Activated CD4-positive, alpha-beta T cell treated with anti-CD3 and anti-CD28 coated beads, Interleukin-2, amount 10 ng/mL, durations not matched to agents 24 days and 14 days (primary cell): ENCODE measurements around the gene TMEM245. TPM values are rescaled to one million over a fixed set of nuclear protein-coding genes. Genes with fewer than 3 reads are reported as not detected.
"Not testable (repeated sequence)": the region's sequence is repeated elsewhere in the genome, so short reads cannot be mapped to it uniquely, and the experiment has no call there.

Source experiments
- DNase-seq: peaks from one replicate; pipeline ENCODE4 v3.0.0; 2022
- H3K27ac Mint-ChIP-seq: one replicate; pipeline ENCODE4 v1.8.0; 2022; ENCODE audit warnings: mild to moderate bottlenecking, mixed read lengths
- H3K27me3 Mint-ChIP-seq: one replicate; pipeline ENCODE4 v1.8.0; 2022; ENCODE audit warnings: mixed read lengths
- H3K36me3 Mint-ChIP-seq: one replicate; pipeline ENCODE4 v1.8.0; 2022; ENCODE audit warnings: low read depth, mild to moderate bottlenecking, mixed read lengths
- H3K4me1 Mint-ChIP-seq: one replicate; pipeline ENCODE4 v1.8.0; 2021; ENCODE audit warnings: mixed read lengths
- H3K4me3 Mint-ChIP-seq: one replicate; pipeline ENCODE4 v1.8.0; 2022; ENCODE audit warnings: mild to moderate bottlenecking, moderate library complexity, mixed read lengths
- H3K9me3 Mint-ChIP-seq: one replicate; pipeline ENCODE4 v1.8.0; 2021; ENCODE audit warnings: mixed read lengths
- intact Hi-C: fragments of 100-400 bp; cut with micrococcal nuclease; formaldehyde crosslinking; loops from one replicate; pipeline ENCODE4 v1.15.1; 2023
- total RNA-seq: library from RNA; stranded (reverse); gene quantifications from 2 replicates; pipeline ENCODE4 v1.2.3, GENCODE V29; 2022

Gene TMEM245
- total RNA-seq, 1 donor from 2014 or later, result 26.7 TPM

- H3K27ac Mint-ChIP-seq, H3K9me3 Mint-ChIP-seq, H3K4me3 Mint-ChIP-seq, intact Hi-C loops, H3K4me1 Mint-ChIP-seq, DNase-seq, H3K27me3 Mint-ChIP-seq: not testable (repeated sequence)
- H3K36me3 Mint-ChIP-seq, result peaks cover 67% of the 10 kb centered on the region
These were observed 66.6 kb downstream of the TMEM245 start for GRCh38 chr9:109053121-109053520.

GRCh38 chr9:109052416-109052815 is 67.3 kb downstream of the TMEM245 start:
- H3K36me3 Mint-ChIP-seq, result peaks cover 68% of the 10 kb centered on the region
- DNase-seq, result no peak
- intact Hi-C loops, result no loop called here
- no peaks in the 10 kb centered on the region for H3K4me1 Mint-ChIP-seq
- no peak overlapping the region for H3K4me3 Mint-ChIP-seq
- no peaks in the 10 kb centered on the region for H3K9me3 Mint-ChIP-seq
- H3K27me3 Mint-ChIP-seq, result no peaks in the 10 kb centered on the region
- H3K27ac Mint-ChIP-seq, result no peak overlapping the region

DNA sequence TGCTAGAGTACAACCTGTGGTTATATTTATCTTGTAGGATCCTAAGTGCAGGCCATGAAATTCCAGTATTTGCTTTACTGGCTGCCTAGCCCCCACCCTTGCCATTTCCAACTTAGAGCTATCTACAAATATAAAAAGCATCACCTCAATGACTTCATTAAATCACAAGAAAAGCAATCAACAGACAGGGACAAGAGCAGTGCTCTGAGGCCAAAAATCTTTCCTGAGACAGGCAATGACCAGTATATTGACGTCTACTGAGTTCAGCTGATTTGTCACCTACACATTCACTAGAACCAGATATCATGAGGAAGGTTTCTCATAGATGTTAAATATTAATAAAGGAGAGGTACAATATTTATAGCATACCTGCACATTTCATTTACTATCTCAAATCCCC is 68.0 kb downstream of the TMEM245 start:
- no peak for DNase-seq
- no peaks in the 10 kb centered on the region for H3K27me3 Mint-ChIP-seq
- H3K4me3 Mint-ChIP-seq, result no peak overlapping the region
- H3K9me3 Mint-ChIP-seq, result no peaks in the 10 kb centered on the region
- peaks cover 68% of the 10 kb centered on the region for H3K36me3 Mint-ChIP-seq
- H3K27ac Mint-ChIP-seq, result no peak overlapping the region
- no peaks in the 10 kb centered on the region for H3K4me1 Mint-ChIP-seq
- intact Hi-C loops, result no loop called here

DNA sequence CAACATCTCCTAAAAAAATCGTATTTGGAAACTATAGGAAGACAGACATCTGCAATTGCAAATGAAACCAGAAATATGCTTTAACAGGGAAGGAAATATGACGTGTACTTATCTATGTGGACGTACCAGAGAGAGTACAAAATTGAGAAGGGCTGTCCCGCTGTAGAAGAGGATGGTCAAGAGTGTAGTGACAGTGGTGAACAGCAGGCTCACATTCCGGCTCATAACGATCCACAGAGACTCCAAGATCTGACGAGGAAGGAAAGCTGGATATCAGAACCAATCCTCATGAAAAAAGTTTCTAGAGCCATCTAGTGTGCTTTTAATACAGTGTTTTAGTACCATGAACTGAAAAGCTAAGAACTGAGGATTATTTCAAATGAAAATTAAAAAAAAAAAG is 69.3 kb downstream of the TMEM245 start:
- no peak for DNase-seq
- peaks cover 69% of the 10 kb centered on the region for H3K36me3 Mint-ChIP-seq
- H3K27ac Mint-ChIP-seq, result no peak overlapping the region
- intact Hi-C loops, result no loop called here
- no peaks in the 10 kb centered on the region for H3K4me1 Mint-ChIP-seq
- H3K9me3 Mint-ChIP-seq, result no peaks in the 10 kb centered on the region
- H3K4me3 Mint-ChIP-seq, result no peak overlapping the region
- H3K27me3 Mint-ChIP-seq, result no peaks in the 10 kb centered on the region

DNA sequence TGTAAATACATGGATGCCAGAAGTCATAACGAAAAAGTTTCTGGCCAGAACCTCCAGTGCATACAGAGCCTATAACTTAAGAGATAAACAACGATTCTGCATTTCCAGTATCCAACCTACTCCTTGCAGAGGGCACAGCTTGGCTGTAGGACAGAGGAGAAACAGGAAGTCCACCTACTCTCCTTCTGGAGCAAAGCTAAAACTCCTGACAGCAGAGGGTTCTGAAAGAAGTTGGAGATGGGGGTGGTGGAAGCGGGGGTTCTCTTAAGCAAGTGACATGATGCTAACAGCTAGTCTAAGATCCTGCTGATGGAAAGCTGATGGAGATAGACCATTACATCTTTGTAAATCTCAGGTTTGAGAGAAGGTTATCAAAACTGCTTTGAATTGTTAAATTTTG is 70.9 kb downstream of the TMEM245 start:
- Mint-ChIP-seq H3K9me3 (no peaks in the 10 kb centered on the region), H3K27ac (no peak overlapping the region), H3K4me1 (no peaks in the 10 kb centered on the region), H3K4me3 (no peak overlapping the region), H3K36me3 (peaks cover 69% of the 10 kb centered on the region), H3K27me3 (no peaks in the 10 kb centered on the region)
- no peak for DNase-seq
- intact Hi-C loops, result no loop called here

DNA sequence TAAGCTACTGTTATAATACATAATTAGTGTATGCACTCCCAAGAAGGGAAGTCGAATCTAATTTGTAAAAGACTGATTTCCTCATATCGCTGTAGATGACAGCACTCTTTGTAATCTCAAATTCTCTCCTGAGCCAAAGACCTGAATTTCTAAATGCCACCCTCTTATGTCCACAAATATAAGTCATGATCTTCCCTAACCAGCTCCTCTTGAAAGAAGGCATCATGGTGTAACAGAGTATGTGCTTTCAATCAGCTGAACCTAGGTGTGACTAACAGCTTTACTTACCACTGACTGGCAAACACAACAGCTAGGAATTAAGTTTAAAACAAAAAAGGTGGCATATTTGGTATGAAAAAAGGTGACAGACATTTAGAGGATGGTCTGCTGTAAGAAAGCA is 72.5 kb downstream of the TMEM245 start:
- H3K36me3 Mint-ChIP-seq, result peaks cover 66% of the 10 kb centered on the region
- no peak for DNase-seq
- H3K4me1 Mint-ChIP-seq, result no peaks in the 10 kb centered on the region
- no peaks in the 10 kb centered on the region for H3K27me3 Mint-ChIP-seq
- H3K4me3 Mint-ChIP-seq, result no peak overlapping the region
- no peaks in the 10 kb centered on the region for H3K9me3 Mint-ChIP-seq
- H3K27ac Mint-ChIP-seq, result no peak overlapping the region
- intact Hi-C loops, result no loop called here

- Mint-ChIP-seq H3K27ac (no peak overlapping the region), H3K36me3 (peaks cover 60% of the 10 kb centered on the region), H3K27me3 (no peaks in the 10 kb centered on the region), H3K9me3 (no peaks in the 10 kb centered on the region), H3K4me3 (no peak overlapping the region), H3K4me1 (no peaks in the 10 kb centered on the region)
- intact Hi-C loops, result no loop called here
- no peak for DNase-seq
These were observed 73.4 kb downstream of the TMEM245 start for GRCh38 chr9:109046346-109046745.

DNA sequence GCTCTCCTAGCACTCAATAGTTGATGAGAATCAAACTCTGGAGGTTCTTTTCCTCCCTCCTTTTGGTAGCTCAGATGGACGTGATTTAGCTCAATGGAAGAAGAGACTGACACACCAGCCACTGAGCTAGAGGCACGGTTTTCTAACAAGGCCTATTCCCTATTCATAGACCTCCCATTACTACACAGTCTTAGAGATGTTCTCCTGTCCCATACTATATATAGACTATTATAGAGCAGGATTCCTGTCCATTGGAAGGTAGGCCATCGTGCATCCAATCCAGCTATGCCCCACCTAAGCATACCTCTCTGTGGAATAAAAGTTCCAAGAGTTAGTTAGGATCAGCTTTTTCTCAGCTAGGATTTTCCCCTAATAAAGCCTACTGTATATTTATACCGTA is 76.2 kb downstream of the TMEM245 start:
- no peaks in the 10 kb centered on the region for H3K9me3 Mint-ChIP-seq
- intact Hi-C loops, result no loop called here
- peaks cover 51% of the 10 kb centered on the region for H3K36me3 Mint-ChIP-seq
- H3K27ac Mint-ChIP-seq, result no peak overlapping the region
- no peak overlapping the region for H3K4me3 Mint-ChIP-seq
- no peaks in the 10 kb centered on the region for H3K4me1 Mint-ChIP-seq
- no peaks in the 10 kb centered on the region for H3K27me3 Mint-ChIP-seq
- no peak for DNase-seq

- Mint-ChIP-seq H3K9me3 (no peaks in the 10 kb centered on the region), H3K4me3 (no peak overlapping the region), H3K4me1 (no peaks in the 10 kb centered on the region), H3K36me3 (peaks cover 47% of the 10 kb centered on the region), H3K27me3 (no peaks in the 10 kb centered on the region), H3K27ac (no peak overlapping the region)
- no peak for DNase-seq
- intact Hi-C loops, result no loop called here
These were observed 79.2 kb downstream of the TMEM245 start for GRCh38 chr9:109040571-109040970.

DNA sequence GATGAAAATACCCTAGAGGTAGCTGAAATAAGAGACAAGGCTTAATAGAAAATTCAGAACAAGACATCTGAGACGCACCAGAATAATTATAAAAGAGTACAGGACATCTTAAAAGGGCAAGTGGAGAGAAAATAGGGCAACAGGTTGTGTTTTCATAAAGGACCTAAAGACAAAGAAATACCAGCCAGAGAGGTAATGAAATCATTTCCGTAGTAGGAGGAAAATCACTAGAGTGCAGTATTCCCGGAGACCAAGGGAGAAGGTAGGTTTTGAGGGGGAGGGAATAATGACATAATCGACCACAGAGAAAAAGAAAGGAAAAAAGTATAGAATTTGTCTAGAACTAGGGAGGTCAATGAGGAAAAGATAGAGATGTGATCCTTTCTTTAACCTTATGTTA is 80.2 kb downstream of the TMEM245 start:
- no peak for DNase-seq
- intact Hi-C loops, result no loop called here
- H3K9me3 Mint-ChIP-seq, result no peaks in the 10 kb centered on the region
- no peak overlapping the region for H3K27ac Mint-ChIP-seq
- H3K4me1 Mint-ChIP-seq, result no peaks in the 10 kb centered on the region
- H3K36me3 Mint-ChIP-seq, result peaks cover 42% of the 10 kb centered on the region
- H3K27me3 Mint-ChIP-seq, result no peaks in the 10 kb centered on the region
- no peak overlapping the region for H3K4me3 Mint-ChIP-seq

DNA sequence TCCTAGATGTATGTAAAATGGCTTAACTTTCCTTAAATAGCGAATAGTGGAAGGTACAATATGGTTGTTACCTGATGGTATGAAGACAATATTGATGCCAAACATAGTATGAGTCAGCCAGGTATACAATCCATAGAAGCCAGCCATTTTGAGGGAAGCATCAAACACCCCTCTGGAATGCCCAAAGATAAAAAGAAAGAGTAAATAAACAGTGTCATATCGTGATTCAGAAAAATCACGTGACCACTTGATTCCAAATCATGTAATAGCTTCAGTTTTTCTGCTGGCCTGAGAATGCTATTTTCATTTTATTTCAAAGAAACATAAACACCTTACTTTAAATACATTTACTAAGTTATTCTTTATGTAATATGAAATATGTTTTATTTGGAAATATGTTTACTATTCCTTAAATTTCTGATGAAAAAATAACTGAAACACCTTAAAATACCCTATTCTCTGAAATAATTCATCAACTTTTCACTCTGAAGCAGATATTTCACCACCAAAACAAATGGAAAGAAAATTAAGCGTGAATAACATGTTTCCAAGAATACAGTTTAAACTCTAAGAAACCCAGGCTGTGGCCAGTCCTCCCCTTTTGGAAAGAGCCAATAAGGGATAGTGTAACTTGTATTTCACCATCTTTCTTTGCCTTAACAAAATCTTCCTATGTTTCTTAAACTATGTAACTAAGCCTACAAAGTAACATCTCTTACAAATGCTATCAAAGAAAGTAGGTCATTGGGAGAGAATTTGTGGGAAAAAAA is 81.6 kb downstream of the TMEM245 start:
- Mint-ChIP-seq H3K36me3 (peaks cover 44% of the 10 kb centered on the region), H3K27me3 (no peaks in the 10 kb centered on the region), H3K9me3 (no peaks in the 10 kb centered on the region), H3K27ac (no peak overlapping the region), H3K4me1 (no peaks in the 10 kb centered on the region), H3K4me3 (no peak overlapping the region)
- DNase-seq, result no peak
- intact Hi-C loops, result no loop called here

GRCh38 chr9:109036744-109037680 is 82.7 kb downstream of the TMEM245 start:
- Mint-ChIP-seq H3K4me3 (no peak overlapping the region), H3K4me1 (no peaks in the 10 kb centered on the region), H3K9me3 (no peaks in the 10 kb centered on the region), H3K27ac (no peak overlapping the region), H3K36me3 (peaks cover 45% of the 10 kb centered on the region), H3K27me3 (no peaks in the 10 kb centered on the region)
- DNase-seq, result no peak
- intact Hi-C loops, result no loop called here

GRCh38 chr9:109035684-109036423 is 83.9 kb downstream of the TMEM245 start:
- H3K36me3 Mint-ChIP-seq, result peaks cover 48% of the 10 kb centered on the region
- H3K27me3 Mint-ChIP-seq, result no peaks in the 10 kb centered on the region
- no peaks in the 10 kb centered on the region for H3K4me1 Mint-ChIP-seq
- H3K9me3 Mint-ChIP-seq, result no peaks in the 10 kb centered on the region
- H3K27ac Mint-ChIP-seq, result no peak overlapping the region
- DNase-seq, result no peak
- no peak overlapping the region for H3K4me3 Mint-ChIP-seq
- intact Hi-C loops, result no loop called here
